T-cell (primary cell): Measurements from ENCODE around the gene SNHG17. TPM values are rescaled to one million over a fixed set of nuclear protein-coding genes. Genes with fewer than 3 reads are reported as not detected.

Source experiments
- ATAC-seq, 4 experiments: fragments of 200-7000 bp in 3 of 4; fragments of 150-1000 bp in 1 of 4; cut with Tn5 transposase; replicated peaks in 1 of 4; 1 replicate in 3 of 4; 2 replicates in 1 of 4; pipeline ENCODE4 v1.10.0; 2021; ENCODE audit warnings: moderate library complexity in 3 of 4, mild to moderate bottlenecking in 2 of 4, moderate number of reproducible peaks in 1 of 4
- CTCF ChIA-PET, 2 donors: fragments of 300-600 bp; sonication (Branson Sonifier 250); formaldehyde crosslinking; loops; one replicate each; lab custom pipeline; 2022; ENCODE audit warnings: antibody characterized with exemption in 2 of 2; lab: Charles Lee
- POLR2A ChIA-PET, 2 donors: fragments of 300-600 bp; sonication (Branson Sonifier 250); formaldehyde crosslinking; loops; one replicate each; lab custom pipeline; 2022; ENCODE audit warnings: antibody characterized with exemption in 2 of 2; lab: Charles Lee
- DNase-seq, 35 experiments: peaks; one replicate each; pipeline versions ENCODE4 v3.0.0 to v3.0.0-alpha.2; 2013 to 2023
- H3K27ac ChIP-seq: one replicate; pipeline ENCODE4 v1.5.1; 2013; ENCODE audit warnings: low read length
- H3K27me3 ChIP-seq, 2 experiments: replicated peaks in 1 of 2; 1 replicate in 1 of 2; 2 replicates in 1 of 2; pipeline versions ENCODE4 v1.6.1 to v1.7.0; 2013; ENCODE audit warnings: low read length in 1 of 2, mixed read lengths in 1 of 2; ENCODE audit not compliant: control insufficient read depth in 2 of 2, insufficient read depth in 2 of 2; ENCODE audit errors: extremely low read depth in 1 of 2
- H3K36me3 ChIP-seq, 2 donors: 1 replicate in 1 of 2; 2 replicates in 1 of 2; pipeline versions ENCODE4 v1.6.1 to v1.7.0; 2013; ENCODE audit warnings: low read length in 1 of 2; ENCODE audit not compliant: control insufficient read depth in 2 of 2, insufficient read depth in 1 of 2; ENCODE audit errors: extremely low read depth in 1 of 2
- H3K4me1 ChIP-seq, 2 experiments: 1 replicate in 1 of 2; 2 replicates in 1 of 2; pipeline versions ENCODE4 v1.6.1 to v1.7.0; 2013; ENCODE audit warnings: low read length in 2 of 2, mixed read lengths in 1 of 2; ENCODE audit not compliant: insufficient read depth in 2 of 2, control insufficient read depth in 1 of 2; ENCODE audit errors: extremely low read depth in 1 of 2
- H3K4me3 ChIP-seq, 2 donors: 1 replicate in 1 of 2; 2 replicates in 1 of 2; pipeline versions ENCODE4 v1.5.1 to v1.7.0; 2013; ENCODE audit warnings: mild to moderate bottlenecking in 2 of 2, low read length in 1 of 2, moderate library complexity in 1 of 2; ENCODE audit not compliant: control insufficient read depth in 1 of 2; ENCODE audit errors: extremely low read depth in 1 of 2
- H3K9me3 ChIP-seq: 2 replicates; pipeline ENCODE4 v1.7.0; 2013
- H3K27ac Mint-ChIP-seq, 2 donors: one replicate each; pipeline ENCODE4 v1.8.0; 2020 to 2021; ENCODE audit warnings: mild to moderate bottlenecking in 2 of 2, mixed read lengths in 2 of 2
- H3K27me3 Mint-ChIP-seq, 2 donors: one replicate each; pipeline ENCODE4 v1.8.0; 2021 to 2022; ENCODE audit warnings: mixed read lengths in 2 of 2
- H3K36me3 Mint-ChIP-seq: one replicate; pipeline ENCODE4 v1.8.0; 2021; ENCODE audit warnings: mixed read lengths
- H3K4me1 Mint-ChIP-seq, 3 donors: one replicate each; pipeline ENCODE4 v1.8.0; 2020 to 2022; ENCODE audit warnings: mixed read lengths in 3 of 3, mild to moderate bottlenecking in 1 of 3
- H3K4me3 Mint-ChIP-seq, 3 donors: one replicate each; pipeline ENCODE4 v1.8.0; 2020 to 2022; ENCODE audit warnings: mild to moderate bottlenecking in 3 of 3, mixed read lengths in 3 of 3, moderate library complexity in 3 of 3
- H3K9me3 Mint-ChIP-seq, 3 donors: one replicate each; pipeline ENCODE4 v1.8.0; 2020 to 2022; ENCODE audit warnings: mixed read lengths in 3 of 3
- WGBS: methylation state at CpG from one replicate; pipeline ENCODE4 v1.1.5; 2013; ENCODE audit warnings: missing lambda C conversion rate; ENCODE audit not compliant: insufficient coverage; 5-methylcytosine and 5-hydroxymethylcytosine counted together
- total RNA-seq, 35 experiments: library from RNA in 6 of 35; stranded (reverse) in 6 of 35; fragments of 120-200 nt in 1 of 35; gene quantifications; one replicate each; pipeline versions ENCODE4 v1.2.1 to v1.2.4 and lab custom pipeline; 2013 to 2026

SNHG17 gene
- total RNA-seq, 5 donors from 2014 or later (not counting 1 experiment from before 2014, with no cell fraction given): 46.7 to 77.9 (median 67.6) TPM

- Histone ChIP-seq H3K4me1 (peaks cover 0 to 19% of the 10 kb centered on the region in 2 experiments), H3K9me3 (no peaks in the 10 kb centered on the region), H3K36me3 (peaks cover 0 to 12% of the 10 kb centered on the region in 2 donors), H3K27ac (no peak overlapping the region), H3K4me3 (no peak overlapping the region), H3K27me3 (no peaks in the 10 kb centered on the region)
- ATAC-seq (no peak), DNase-seq (no peak)
- H3K4me1 Mint-ChIP-seq: peaks cover 25 to 31% (median 26%) of the 10 kb centered on the region in 3 donors
- H3K36me3 Mint-ChIP-seq: peaks cover 28% of the 10 kb centered on the region
- no peak overlapping the region for H3K27ac Mint-ChIP-seq
- H3K4me3 Mint-ChIP-seq: no peak overlapping the region
- no peaks in the 10 kb centered on the region for H3K9me3 Mint-ChIP-seq
- ChIA-PET CTCF (no interaction called here), POLR2A (no interaction called here)
- WGBS: 69% methylated on average over 4 of the region's 7 CpGs
- H3K27me3 Mint-ChIP-seq: no peaks in the 10 kb centered on the region
Measured at GRCh38 chr20:38450412-38450975, 15.4 kb upstream of the SNHG17 start.

GRCh38 chr20:38449046-38449445 is 13.9 kb upstream of the SNHG17 start:
- Histone ChIP-seq H3K36me3 (peaks cover 0 to 12% of the 10 kb centered on the region in 2 donors), H3K4me1 (peaks cover 0 to 19% of the 10 kb centered on the region in 2 experiments), H3K27me3 (no peaks in the 10 kb centered on the region), H3K4me3 (no peak overlapping the region), H3K9me3 (no peaks in the 10 kb centered on the region), H3K27ac (no peak overlapping the region)
- Mint-ChIP-seq H3K4me3 (peak overlapping the region in 1 of 3 donors; percentile 10), H3K4me1 (peaks cover 27 to 31% (median 29%) of the 10 kb centered on the region in 3 donors), H3K36me3 (peaks cover 28% of the 10 kb centered on the region), H3K9me3 (no peaks in the 10 kb centered on the region), H3K27ac (no peak overlapping the region), H3K27me3 (no peaks in the 10 kb centered on the region)
- no peak for ATAC-seq
- ChIA-PET CTCF (no interaction called here), POLR2A (no interaction called here)
- DNase-seq: no peak
- WGBS: 100% methylated on average over 1 of the region's 3 CpGs

- DNase-seq (no peak), ATAC-seq (no peak)
- ChIA-PET POLR2A (interaction anchor here (1.2 to 3.2 kb wide), 3 partner anchors 13 to 24 kb away, joined by 3 to 23 read pairs (median 4); partner anchors contain the start of gene SNHG17 (in 1 of the 2)), CTCF (interaction anchor here in 1 of 2 donors (0.9 to 3.2 kb wide), 3 partner anchors 14 to 25 kb away, joined by 5 to 72 read pairs (median 29); partner anchors contain the start of genes RALGAPB and SNHG17)
- no peak overlapping the region for H3K27ac ChIP-seq
- H3K27me3 ChIP-seq: no peaks in the 10 kb centered on the region
- peaks cover 0 to 12% of the 10 kb centered on the region in 2 donors for H3K36me3 ChIP-seq
- H3K27me3 Mint-ChIP-seq: no peaks in the 10 kb centered on the region
- no peak overlapping the region for H3K4me3 ChIP-seq
- peak overlapping the region; percentile 12 to 62 for H3K27ac Mint-ChIP-seq
- peaks cover 0 to 19% of the 10 kb centered on the region in 2 experiments for H3K4me1 ChIP-seq
- no peaks in the 10 kb centered on the region for H3K9me3 Mint-ChIP-seq
- WGBS: 75% methylated on average over 4 of the region's 10 CpGs
- peaks cover 28% of the 10 kb centered on the region for H3K36me3 Mint-ChIP-seq
- H3K4me3 Mint-ChIP-seq: peak overlapping the region; percentile 83 to 89 (median 87)
- no peaks in the 10 kb centered on the region for H3K9me3 ChIP-seq
- peaks cover 27 to 31% (median 29%) of the 10 kb centered on the region in 3 donors for H3K4me1 Mint-ChIP-seq
Measured at GRCh38 chr20:38447931-38448675, 13.0 kb upstream of the SNHG17 start.

- no peak for ATAC-seq
- H3K4me1 Mint-ChIP-seq: peaks cover 27 to 31% (median 29%) of the 10 kb centered on the region in 3 donors
Measured at GRCh38 chr20:38447251-38447661, 12.1 kb upstream of the SNHG17 start.

GRCh38 chr20:38446441-38447209 is 11.5 kb upstream of the SNHG17 start:
- CTCF ChIA-PET: interaction anchor here (0.6 to 3.2 kb wide), 14 partner anchors 9 to 127 kb away, joined by 3 to 72 read pairs (median 3); partner anchors contain the start of genes SNHG17 (in 2 of the 2) and RALGAPB (in 1 of the 2)

More at GRCh38 chr20:38447251-38447661, 12.1 kb upstream of the SNHG17 start:
- H3K27me3 Mint-ChIP-seq: peaks cover 0 to under 1% of the 10 kb centered on the region in 2 donors
- Histone ChIP-seq H3K9me3 (no peaks in the 10 kb centered on the region), H3K36me3 (peaks cover 0 to 12% of the 10 kb centered on the region in 2 donors), H3K27me3 (peaks cover 0 to 5% of the 10 kb centered on the region in 2 experiments), H3K4me1 (peaks cover 0 to 19% of the 10 kb centered on the region in 2 experiments), H3K27ac (peak overlapping the region; percentile 70), H3K4me3 (peak overlapping the region; percentile 73 to 75)
- 70% methylated on average over 11 of the region's 12 CpGs for WGBS
- peak overlapping the region; percentile 73 to 81 for H3K27ac Mint-ChIP-seq
- H3K9me3 Mint-ChIP-seq: no peaks in the 10 kb centered on the region
- ChIA-PET CTCF (interaction anchor here (0.6 to 3.2 kb wide), 6 partner anchors 10 to 25 kb away, joined by 3 to 72 read pairs (median 16); partner anchors contain the start of genes SNHG17 (in 2 of the 2) and RALGAPB (in 1 of the 2)), POLR2A (interaction anchor here (0.6 to 3.2 kb wide), 6 partner anchors 10 to 564 kb away, joined by 3 to 23 read pairs (median 4); partner anchors contain the start of gene SNHG17 (in 1 of the 2))
- DNase-seq: no peak
- peak overlapping the region; percentile 83 to 89 (median 87) for H3K4me3 Mint-ChIP-seq
- H3K36me3 Mint-ChIP-seq: peaks cover 28% of the 10 kb centered on the region

More at GRCh38 chr20:38446441-38447209, 11.5 kb upstream of the SNHG17 start:
- peak overlapping the region; percentile 73 to 75 for H3K4me3 ChIP-seq
- peaks cover 0 to 19% of the 10 kb centered on the region in 2 experiments for H3K4me1 ChIP-seq
- peak overlapping the region; percentile 70 for H3K27ac ChIP-seq
- Mint-ChIP-seq H3K27me3 (peaks cover 4 to 7% of the 10 kb centered on the region in 2 donors), H3K27ac (peak overlapping the region; percentile 81 to 86), H3K4me3 (peak overlapping the region; percentile 83 to 89 (median 87)), H3K36me3 (peaks cover 28% of the 10 kb centered on the region), H3K4me1 (peaks cover 27 to 31% (median 29%) of the 10 kb centered on the region in 3 donors), H3K9me3 (no peaks in the 10 kb centered on the region)
- DNase-seq (peak; percentile 79 to 96 (median 89)), ATAC-seq (peak; percentile 95 to 98 (median 97))
- H3K27me3 ChIP-seq: peaks cover 0 to 8% of the 10 kb centered on the region in 2 experiments
- WGBS: 3% methylated on average over 55 of the region's 56 CpGs
- H3K36me3 ChIP-seq: peaks cover 0 to 12% of the 10 kb centered on the region in 2 donors
- no peaks in the 10 kb centered on the region for H3K9me3 ChIP-seq
- POLR2A ChIA-PET: interaction anchor here (0.6 to 3.2 kb wide), 8 partner anchors 9 to 564 kb away, joined by 3 to 23 read pairs (median 4); partner anchors contain the start of genes RALGAPB (in 1 of the 2) and SNHG17 (in 1 of the 2)
